Testis (tissue), 3 donors: ENCODE results near the gene RAP1GAP2. TPM values are rescaled to one million over a fixed set of nuclear protein-coding genes. Genes with fewer than 3 reads are reported as not detected.
"Not testable (repeated sequence)": the region's sequence is repeated elsewhere in the genome, so short reads cannot be mapped to it uniquely, and the experiment has no call there.

Experiments
- DNase-seq: peaks from one replicate; pipeline ENCODE4 v3.0.0-alpha.2; 2019
- H3K27ac ChIP-seq, 2 donors: fragments of 200-600 bp; sonication (generic); one replicate each; pipeline ENCODE4 v1.5.1; 2019
- H3K27me3 ChIP-seq: fragments of 200-600 bp; sonication (generic); one replicate; pipeline ENCODE4 v1.5.1; 2019
- H3K36me3 ChIP-seq: fragments of 200-600 bp; sonication (generic); one replicate; pipeline ENCODE4 v1.5.1; 2017; ENCODE audit warnings: low read depth; ENCODE audit errors: missing control alignments
- H3K4me1 ChIP-seq: fragments of 200-600 bp; sonication (generic); one replicate; pipeline ENCODE4 v1.5.1; 2019
- H3K4me3 ChIP-seq, 2 donors: fragments of 200-600 bp; sonication (generic); one replicate each; pipeline ENCODE4 v1.5.1; 2017 to 2019
- H3K9me3 ChIP-seq: fragments of 200-600 bp; sonication (generic); one replicate; pipeline ENCODE4 v1.5.1; 2017
- CTCF ChIP-seq, 3 experiments: fragments of 450-650 bp in 2 of 3; fragments of 200-600 bp in 1 of 3; sonication (generic) in 1 of 3; IDR thresholded peaks; one replicate each; pipeline ENCODE4 v1.5.1; 2016 to 2019; ENCODE audit warnings: antibody characterized with exemption in 3 of 3, mild to moderate bottlenecking in 2 of 3, moderate library complexity in 1 of 3
- POLR2A ChIP-seq: fragments of 450-650 bp; IDR thresholded peaks from one replicate; pipeline ENCODE4 v1.6.1; 2017; ENCODE audit warnings: antibody characterized with exemption, mild to moderate bottlenecking, moderate library complexity
- WGBS, 2 donors: methylation state at CpG; one replicate each; pipeline ENCODE4 v1.1.5; 2018; 5-methylcytosine and 5-hydroxymethylcytosine counted together
- intact Hi-C: fragments of 100-400 bp; cut with DNase I; formaldehyde crosslinking; loops from one replicate; pipeline ENCODE4 v1.15.1; 2023; ENCODE audit warnings: low total_unique reads
- polyA plus RNA-seq: library from polyadenylated mRNA; stranded (reverse); fragments of 350-450 nt; fragmentation: Illumina TruSeq; extraction: RNeasy Lipid Tissue Mini Kit (QIAGEN cat#74804); gene quantifications from one replicate; pipeline ENCODE4 v1.2.3, GENCODE V29; 2014; ENCODE audit warnings: low read depth, low replicate concordance; ENCODE audit not compliant: insufficient read depth
- total RNA-seq, 2 donors: library from RNA; depleted of rRNA; stranded (reverse); fragments of >200 nt; gene quantifications; one replicate each; pipeline ENCODE4 v1.2.3, GENCODE V29; 2016

RAP1GAP2 gene
- total and polyA plus RNA-seq, 3 donors from 2014 or later: 10.4 to 21.7 (median 15.1) TPM

GRCh38 chr17:2889256-2889655 lies 93.0 kb downstream of the RAP1GAP2 start:
- Histone ChIP-seq H3K36me3 (no peaks in the 10 kb centered on the region), H3K4me3 (no peak overlapping the region), H3K4me1 (no peaks in the 10 kb centered on the region), H3K9me3 (no peaks in the 10 kb centered on the region), H3K27me3 (no peaks in the 10 kb centered on the region), H3K27ac (no peak overlapping the region)
- intact Hi-C loops: no loop called here
- no peak for DNase-seq
- TF ChIP-seq CTCF (IDR thresholded peaks at IDR 0.05) (no peak), POLR2A (no peak)
- 57 to 61% methylated on average over 8 of the region's 8 CpGs for WGBS, 2 donors

GRCh38 chr17:2890778-2891177 lies 94.5 kb downstream of the RAP1GAP2 start:
- intact Hi-C loops, H3K27ac ChIP-seq: not testable (repeated sequence)
- 76 to 85% methylated on average over 10 of the region's 10 CpGs for WGBS, 2 donors

DNA sequence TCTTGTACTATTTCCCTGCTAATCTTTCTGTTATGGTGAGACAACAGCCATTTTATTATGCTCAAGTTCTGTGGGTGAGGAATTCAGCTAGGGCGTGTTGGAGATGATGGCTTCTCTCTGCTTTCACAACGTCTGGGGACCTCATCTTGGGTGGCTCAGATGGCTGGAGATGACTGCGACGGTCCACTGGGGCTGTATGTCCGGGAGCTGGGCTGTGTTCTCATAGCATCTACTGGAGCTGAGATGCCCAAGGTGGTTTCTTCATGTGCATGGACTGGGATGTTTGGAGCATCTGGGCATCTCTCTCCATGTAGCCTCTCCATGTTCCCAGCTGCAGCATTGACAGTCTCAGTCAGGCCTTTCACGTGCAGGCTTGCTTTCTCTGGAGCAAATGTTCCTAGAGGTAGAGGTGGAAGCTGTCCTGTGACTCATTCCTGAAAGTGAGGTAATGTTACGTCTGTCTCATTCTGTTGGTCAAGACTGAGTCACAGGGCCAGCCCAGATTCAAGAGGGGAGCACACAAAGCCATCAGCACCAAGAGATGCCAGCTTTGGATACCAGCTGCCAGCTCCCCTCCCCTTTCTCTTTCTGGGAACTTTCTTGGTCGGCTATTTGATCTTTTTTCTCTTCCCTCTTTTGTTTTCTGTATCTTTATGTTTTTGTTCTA lies 96.2 kb downstream of the RAP1GAP2 start:
- TF ChIP-seq CTCF (IDR thresholded peaks at IDR 0.05): no peak
- TF ChIP-seq POLR2A: no peak
- Histone ChIP-seq H3K4me1 (no peaks in the 10 kb centered on the region), H3K27me3 (no peaks in the 10 kb centered on the region), H3K9me3 (no peaks in the 10 kb centered on the region), H3K36me3 (no peaks in the 10 kb centered on the region), H3K4me3 (no peak overlapping the region), H3K27ac (no peak overlapping the region)
- DNase-seq: no peak
- WGBS, 2 donors: 79 to 87% methylated on average over 8 of the region's 8 CpGs
- intact Hi-C loops: no loop called here

More at GRCh38 chr17:2890778-2891177, 94.5 kb downstream of the RAP1GAP2 start:
- not testable (repeated sequence) for H3K4me3 ChIP-seq, H3K27me3 ChIP-seq, H3K4me1 ChIP-seq, H3K36me3 ChIP-seq, DNase-seq, H3K9me3 ChIP-seq

DNA sequence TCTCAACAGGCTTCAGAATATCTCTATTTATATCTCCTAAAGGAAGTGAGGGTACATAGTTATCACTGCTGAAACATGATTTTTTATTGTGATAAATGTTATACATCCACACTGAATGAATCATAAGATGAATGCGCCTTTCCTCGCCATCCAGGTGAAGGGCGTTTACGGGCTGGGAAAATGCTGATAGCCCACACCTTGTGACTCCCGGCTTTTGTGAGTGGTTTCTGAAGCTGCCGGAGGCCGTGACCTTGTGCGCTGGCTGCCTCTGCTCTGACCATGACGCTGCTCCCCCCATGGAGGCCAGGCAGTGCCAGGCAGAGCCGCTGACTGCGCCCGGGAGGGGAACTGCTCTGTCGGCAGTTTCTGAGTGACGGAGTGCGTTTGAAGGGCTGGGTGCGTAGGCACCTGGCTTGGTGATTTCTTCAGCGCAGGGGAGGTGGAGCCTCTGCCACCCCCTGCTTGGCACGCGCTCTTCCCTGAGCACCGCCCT lies 97.2 kb downstream of the RAP1GAP2 start:
- Histone ChIP-seq H3K9me3 (no peaks in the 10 kb centered on the region), H3K27ac (no peak overlapping the region), H3K4me1 (no peaks in the 10 kb centered on the region), H3K4me3 (no peak overlapping the region), H3K36me3 (no peaks in the 10 kb centered on the region), H3K27me3 (no peaks in the 10 kb centered on the region)
- TF ChIP-seq POLR2A (no peak), CTCF (IDR thresholded peaks at IDR 0.05) (no peak)
- DNase-seq: no peak
- intact Hi-C loops: no loop called here
- 80 to 83% methylated on average over 13 to 20 of the region's 20 CpGs for WGBS, 2 donors

DNA sequence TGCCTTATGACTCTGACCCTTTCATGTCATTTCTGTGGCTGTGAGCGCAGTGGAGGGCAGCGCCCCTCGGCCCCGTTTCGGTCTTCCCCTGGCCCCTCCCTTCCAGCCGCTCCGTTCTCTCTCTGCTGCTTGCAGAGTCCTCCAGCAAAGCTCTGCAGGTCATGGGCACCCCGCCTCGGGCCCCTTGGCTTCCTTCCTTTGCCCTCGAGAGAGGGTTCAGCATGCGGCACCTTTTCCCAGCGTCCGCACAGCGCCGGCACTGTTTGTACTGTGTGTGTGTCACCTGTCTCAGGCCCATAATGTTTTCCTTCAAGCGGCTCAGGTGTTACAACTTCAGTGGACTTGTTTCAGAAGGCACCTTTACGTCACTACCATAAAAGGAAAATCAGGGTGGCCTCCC lies 98.5 kb downstream of the RAP1GAP2 start:
- no peak for DNase-seq

More for the DNA sequence above, 98.5 kb downstream of the RAP1GAP2 start:
- Histone ChIP-seq H3K4me3 (no peak overlapping the region), H3K4me1 (no peaks in the 10 kb centered on the region), H3K27ac (no peak overlapping the region), H3K27me3 (no peaks in the 10 kb centered on the region), H3K9me3 (no peaks in the 10 kb centered on the region), H3K36me3 (no peaks in the 10 kb centered on the region)
- intact Hi-C loops: no loop called here
- WGBS, 2 donors: 78 to 86% methylated on average over 17 of the region's 17 CpGs
- TF ChIP-seq POLR2A (no peak), CTCF (IDR thresholded peaks at IDR 0.05) (no peak)
